HG02588 (cell line): ENCODE data around the gene PLSCR4.

Experiments used
- ATAC-seq: cut with Tn5 transposase; IDR thresholded peaks from one replicate; pipeline ENCODE4 v1.9.1; 2021; ENCODE audit warnings: mild to moderate bottlenecking, moderate library complexity; ENCODE audit not compliant: unreplicated experiment

Gene PLSCR4

DNA sequence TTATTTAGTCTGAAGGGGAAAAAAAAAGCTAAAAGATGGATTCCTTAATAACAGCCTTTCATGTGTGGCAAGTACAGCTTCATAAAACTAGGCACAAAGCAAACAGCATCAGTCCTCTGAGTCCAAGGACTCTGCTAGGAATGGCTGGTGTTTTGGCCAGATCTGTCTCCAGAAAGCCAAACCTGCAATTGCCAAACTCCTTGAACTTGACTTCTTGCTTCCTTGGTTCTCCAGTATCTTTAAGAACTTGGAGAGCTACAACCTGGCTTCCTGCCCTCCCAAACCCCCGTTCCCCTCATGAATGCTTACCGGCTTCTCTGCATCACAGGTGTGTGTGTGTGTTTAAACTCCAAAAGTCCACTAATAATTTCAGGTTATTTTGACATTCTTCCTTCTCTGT lies 88.3 kb downstream of the PLSCR4 start:
- ATAC-seq: no peak

DNA sequence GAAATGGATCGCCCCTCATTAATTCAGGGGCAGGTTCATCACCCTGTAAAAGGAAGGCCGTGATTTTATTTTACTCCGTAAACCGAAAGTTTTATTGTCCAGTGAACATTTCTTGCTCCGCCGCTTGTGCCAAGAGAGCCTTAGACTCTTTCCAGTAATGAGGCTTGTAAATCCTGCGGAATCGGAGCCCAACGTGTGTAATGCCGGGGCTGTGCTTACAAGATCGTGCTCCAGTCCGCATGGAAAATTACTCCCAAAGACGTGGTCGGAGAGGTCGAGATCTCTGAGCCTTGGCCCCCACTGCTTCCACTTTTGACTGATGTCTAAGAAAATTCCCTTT lies 89.3 kb downstream of the PLSCR4 start:
- no peak for ATAC-seq

DNA sequence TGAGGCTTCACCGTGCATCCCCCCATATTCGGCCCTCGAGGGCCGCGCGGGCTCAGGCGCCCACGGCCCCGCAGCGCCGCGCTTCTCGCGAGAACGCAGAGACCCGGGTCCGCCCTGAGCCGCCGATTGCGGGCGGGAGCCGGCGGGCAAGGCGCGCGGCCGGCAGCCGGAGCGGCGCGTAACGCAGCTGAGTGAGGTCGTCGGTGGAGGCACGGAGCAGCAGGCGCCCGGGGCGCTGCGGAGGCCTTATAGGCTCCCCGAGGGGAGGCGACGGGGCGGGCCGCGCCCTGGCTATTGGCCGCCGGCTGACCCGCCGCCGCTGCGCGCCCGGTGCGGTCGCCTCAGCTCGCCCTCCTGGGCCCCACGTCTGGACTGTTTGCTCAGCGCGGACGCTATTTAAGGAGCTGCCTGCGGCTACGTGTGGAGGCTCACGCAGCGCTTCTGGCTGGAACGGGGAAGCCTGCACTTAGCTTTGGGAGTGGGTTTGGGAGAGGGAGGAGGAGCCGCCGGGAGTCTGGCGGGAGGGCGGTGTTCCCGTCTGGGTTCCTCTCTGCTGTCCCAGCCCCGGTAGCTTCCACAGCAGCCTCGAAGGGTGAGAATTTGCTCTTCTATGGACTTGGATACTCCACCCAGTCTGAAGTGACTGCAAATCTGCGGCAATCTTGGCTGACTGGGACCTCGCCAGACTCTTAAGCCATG lies 89.8 kb downstream of the PLSCR4 start, which contains the start of gene PLOD2:
TSS of gene PLOD2 (minus strand) at position 221 of the 699 bp plus-strand sequence. CDS start at position 26, 195 bp downstream.
- peak; percentile 57 for ATAC-seq

DNA sequence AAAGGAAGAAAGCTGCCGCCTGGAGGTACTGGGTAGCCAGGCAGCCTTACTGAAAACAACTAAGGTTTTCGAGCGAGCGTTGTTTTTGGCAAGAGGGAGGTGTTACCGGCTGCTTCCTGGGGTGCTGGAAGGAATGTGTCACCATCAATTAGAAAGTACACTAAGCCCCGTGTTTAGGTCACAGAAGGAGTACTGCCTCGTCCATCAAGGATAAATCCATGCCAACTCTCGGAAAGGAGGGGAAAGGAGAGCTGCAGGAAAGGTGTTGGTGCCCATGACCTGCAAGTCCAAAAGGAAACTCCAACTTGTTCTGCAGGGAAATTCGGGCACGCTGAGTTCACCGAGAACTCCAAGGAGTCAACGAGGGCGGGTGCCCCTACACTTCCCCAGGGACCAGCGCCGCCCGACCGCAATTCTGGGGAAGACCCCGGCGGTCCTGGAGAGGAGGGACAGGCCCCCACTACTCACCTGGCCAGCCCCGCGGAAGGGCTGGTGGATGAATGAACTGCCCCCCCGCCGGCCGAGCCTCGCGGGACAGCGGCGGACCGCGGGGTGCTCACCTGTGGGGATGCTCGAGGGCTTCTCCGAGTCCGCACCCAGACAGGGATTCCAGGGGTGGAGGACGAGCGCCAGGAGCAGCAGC lies 90.5 kb downstream of the PLSCR4 start:
- ATAC-seq: no peak

DNA sequence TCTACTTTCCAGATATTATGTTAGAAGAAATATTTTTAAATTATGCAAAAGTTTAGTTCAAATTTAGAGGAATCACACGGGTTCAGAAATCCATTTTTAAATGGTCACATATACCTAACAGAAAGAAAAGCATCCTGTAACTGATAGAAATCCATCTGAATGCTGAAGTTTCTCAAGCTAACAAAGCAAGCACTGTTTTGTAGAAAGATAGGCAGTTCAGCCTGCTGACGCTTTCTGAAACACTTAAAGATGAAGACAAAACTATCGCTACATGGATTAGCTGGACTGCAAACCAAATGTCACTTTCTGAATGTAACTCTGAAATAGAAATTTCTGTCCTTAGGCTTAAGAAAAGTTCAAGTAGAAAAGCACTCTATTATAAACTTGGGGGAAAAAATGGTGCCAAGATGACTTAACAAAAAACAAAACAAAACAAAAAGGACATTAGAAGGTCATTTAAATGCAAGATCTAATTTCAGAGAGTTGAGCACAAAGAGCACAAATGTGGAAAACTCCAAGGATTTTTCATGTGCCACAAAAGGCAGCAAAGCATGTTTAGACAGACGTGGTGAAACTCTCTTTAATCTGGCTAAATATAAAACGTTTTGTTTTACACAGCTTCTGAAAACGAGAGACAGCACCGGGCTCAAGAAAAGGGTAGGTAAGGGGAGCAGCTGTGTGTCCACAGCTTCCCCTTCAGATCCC lies 91.1 kb downstream of the PLSCR4 start:
- no peak for ATAC-seq

DNA sequence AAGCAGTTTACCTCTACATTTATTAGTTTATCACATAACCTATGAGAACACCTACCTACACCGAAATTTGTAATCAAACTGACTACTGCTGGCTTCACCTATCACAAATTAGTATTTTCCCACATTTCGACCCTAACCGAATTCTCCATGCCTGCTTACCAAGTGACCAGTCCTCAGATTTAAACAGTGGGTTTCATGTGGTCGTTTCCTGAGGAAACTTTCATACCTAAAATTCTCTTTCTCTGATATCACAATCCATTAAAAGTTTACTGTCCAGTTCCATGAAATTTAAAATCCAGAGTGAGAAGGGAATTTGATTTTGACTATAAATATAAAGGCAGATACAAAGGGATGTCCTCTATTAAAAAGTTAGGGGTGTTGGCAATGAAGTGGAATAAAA lies 91.9 kb downstream of the PLSCR4 start:
- ATAC-seq: no peak

DNA sequence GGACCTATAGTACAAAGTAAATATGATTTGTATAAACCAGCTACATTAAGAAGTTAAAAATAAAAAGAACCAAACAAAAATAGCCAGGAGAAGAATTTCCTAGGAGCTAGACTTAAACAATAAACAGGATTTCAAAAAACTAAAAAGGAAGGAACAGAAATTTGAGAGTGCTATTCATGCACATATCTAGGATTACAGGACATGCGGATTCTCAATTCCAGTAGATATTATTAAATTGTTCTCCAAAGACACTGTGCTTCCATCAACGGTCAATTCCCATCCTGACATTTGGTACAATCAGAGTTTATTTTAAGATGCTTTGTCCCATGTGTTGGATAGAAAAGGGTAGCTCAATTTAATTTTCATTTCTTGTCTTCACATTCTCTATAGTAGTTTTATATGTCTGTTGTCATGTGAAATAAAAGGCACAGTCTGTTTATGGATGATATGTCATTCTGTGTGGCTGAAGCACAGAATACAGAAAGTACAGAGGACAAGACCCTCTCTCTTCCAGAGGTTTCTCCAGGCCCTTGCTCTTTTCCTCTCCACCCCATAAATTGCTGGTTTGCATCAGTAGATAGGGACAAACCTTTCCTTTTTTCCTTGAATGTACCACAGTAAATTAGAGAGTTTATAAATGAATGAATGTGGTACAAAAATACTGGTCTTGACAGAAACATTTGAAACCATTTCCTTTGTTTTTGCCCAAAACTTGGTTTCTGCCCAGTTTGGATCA lies 93.4 kb downstream of the PLSCR4 start:
- ATAC-seq: no peak

DNA sequence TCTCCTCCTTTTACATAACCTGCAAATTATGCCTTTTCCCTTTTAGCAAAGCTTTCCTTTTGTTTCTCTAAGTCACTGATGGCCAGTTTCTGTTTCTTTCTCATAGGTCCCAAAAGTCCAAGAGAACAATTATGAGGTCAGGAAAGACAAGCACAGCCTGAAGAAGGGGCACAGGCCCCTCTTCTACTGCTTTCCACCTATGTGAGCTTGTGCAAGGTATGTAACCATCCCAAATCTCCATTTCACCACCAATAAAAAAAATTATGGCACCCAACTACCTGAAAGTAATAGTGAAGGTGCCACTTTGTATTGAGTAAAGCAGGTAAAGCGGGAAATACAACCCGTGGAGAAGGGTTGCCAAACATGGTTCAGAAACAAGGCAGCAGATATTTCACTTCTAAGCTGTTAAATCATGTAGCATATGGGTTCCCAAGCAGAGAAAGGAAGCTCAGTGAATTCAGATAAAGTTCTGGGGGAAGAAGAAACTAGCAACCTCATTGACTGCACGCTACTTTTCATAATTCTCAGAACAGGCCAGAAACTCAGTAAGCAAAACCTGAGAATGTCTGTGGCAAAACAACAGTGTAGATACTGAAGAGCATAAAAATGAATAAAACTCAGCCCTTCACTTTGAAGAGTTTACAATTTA lies 94.1 kb downstream of the PLSCR4 start:
- ATAC-seq: no peak

DNA sequence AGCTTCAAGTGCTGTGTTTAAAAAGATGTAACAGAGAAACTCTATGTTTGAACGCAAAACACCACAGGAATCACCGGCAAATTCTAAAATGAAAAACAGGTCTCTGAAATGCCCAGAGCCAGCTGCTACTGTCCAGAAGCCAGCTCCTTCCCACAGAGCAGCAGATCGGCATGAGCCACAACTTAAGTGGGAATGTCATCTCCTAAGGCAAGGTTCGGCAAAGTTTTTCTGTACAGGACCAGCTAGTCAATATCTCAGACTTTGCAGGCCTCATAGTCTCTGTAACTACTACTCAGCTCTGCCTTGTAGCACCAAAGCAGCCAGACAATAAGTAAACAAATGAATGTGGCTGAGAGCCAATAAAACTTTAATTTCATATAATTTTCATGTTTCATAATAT lies 94.8 kb downstream of the PLSCR4 start:
- ATAC-seq: no peak

DNA sequence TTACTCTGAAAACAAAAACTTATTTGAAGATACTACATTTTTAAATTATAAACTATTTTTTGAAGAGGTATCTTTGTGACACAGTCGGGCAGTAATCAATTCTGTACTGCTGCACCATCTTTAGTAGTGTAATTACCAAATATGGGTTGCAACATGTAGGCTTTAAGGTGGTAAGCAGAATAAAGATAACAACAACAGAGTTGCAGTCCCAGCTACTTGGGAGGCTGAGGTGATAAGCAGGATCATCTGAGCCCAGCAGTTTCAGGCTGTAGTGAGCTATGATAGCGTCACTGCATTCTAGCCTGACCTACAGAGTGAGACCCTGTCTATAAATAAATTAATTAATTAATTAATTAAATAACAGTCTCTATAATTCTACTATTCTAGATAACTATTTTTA lies 95.9 kb downstream of the PLSCR4 start:
- no peak for ATAC-seq

DNA sequence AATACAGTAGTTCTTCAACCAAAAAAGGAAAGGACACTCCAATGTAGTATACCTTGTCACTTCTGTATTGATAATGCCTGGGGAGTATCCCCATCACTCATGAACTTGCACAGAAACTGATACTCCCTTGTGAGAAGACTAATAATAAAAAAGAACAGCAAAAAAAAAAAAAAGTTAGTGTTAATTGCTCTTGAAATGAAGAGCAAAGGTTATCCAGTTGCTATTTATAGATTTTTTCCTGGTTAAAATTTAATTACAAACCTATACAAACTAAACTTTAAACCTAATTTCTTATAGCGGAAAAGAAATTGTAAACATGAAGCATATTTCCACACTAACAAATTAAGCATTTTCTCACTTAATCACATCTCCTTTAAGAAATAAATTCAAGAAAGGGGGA lies 96.6 kb downstream of the PLSCR4 start:
- ATAC-seq: no peak

DNA sequence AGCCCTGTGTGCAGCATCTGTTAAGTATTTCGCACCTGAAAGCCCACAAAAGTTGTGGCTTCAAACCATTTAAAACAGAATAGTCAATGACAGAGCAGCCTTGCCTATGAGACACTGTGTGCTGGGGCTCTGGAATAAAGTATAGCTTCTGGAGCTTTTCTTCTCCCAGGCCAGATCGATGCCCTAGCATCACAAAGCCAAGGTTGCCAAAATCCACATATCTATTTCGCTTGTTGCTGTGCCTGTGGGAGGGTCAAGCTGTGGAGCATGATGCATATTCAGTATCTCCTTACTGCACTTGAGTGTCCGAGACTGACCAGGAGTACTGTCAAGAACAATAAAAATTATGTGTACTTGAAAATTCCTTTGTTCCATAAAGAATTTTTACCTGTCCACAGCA lies 97.5 kb downstream of the PLSCR4 start:
- no peak for ATAC-seq

DNA sequence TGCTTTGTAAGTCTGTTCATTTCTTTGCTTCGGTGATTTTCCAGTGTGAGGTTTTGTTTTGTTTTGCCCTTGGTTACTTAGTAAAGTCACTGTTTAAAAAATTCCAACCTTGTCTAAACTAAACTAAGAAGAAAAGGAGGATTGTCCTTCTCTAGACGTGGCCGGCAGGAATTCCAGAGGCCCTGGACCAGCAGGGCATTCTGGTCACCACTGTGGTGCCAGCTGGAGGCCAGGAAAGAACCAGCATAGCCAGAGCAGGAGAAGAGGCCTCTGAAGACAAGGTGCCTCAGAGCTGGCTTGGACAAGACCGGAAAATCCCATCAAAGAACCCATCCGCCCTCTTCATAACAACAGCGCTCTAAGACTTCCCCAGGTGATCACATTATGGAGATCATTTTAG lies 98.1 kb downstream of the PLSCR4 start:
- ATAC-seq: no peak

DNA sequence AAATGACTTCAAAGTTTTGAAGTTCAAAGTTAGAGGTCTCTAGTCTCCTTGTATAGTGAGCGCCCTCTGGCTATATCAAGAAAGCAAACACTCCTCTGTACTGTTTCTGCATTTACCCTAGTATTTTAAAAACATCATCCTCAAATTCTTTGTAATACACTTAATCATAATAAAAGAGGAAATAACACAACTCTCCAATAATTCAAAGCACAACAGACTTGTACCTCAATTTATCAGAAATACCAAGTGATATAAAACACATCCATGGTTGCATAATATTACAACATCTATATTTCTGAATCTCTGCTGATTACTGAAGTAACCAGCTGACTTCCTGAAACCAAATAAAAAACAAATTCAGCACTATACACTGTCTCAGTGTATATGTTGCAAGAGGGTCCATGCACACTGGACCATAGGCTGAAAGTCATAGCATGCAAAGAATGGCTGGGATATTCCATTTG lies 102.4 kb downstream of the PLSCR4 start:
- no peak for ATAC-seq

DNA sequence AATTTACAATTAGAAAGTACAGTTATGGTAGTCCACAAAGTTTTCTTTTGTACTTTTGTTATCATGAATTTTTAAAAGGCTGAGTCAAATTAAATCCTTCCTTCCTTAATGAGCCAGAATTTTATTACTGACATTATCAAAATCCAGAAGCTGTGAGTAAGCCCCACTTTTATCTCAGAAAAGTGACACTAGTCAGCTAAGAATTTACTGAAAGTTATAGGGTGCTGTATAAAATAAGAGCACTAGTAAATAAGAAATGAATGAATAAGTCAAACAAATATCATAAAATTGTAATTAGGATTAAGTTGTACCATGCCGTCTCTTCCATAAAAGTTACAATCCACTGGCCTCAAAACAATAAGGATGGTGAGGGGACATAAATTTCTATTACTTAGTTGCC lies 105.3 kb downstream of the PLSCR4 start:
- ATAC-seq: no peak

DNA sequence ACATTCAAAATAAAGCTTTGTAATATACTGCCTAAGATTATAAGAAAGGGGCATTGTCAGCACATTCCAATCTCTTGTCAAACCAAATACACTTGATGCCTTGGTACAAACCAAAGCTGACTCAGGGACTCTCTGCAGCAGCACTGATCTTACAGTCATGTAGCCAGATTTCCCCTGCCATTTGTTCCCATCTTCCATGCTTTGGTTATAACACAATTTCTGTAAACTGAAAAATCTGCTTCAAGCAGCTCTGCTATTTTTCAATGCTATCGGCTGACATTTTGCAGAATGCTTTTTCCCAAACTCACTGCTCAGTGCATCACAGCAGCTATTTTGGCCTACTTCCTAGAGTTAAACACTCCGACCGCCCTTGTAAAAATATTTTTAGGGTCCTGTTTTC lies 108.1 kb downstream of the PLSCR4 start:
- no peak for ATAC-seq
